ENCODE data around the gene EPB41L5. TPM values are rescaled to one million over a fixed set of nuclear protein-coding genes. Genes with fewer than 3 reads are reported as not detected.
"Not testable (repeated sequence)": the region's sequence is repeated elsewhere in the genome, so short reads cannot be mapped to it uniquely, and the experiment has no call there.

Gene EPB41L5
- total RNA-seq, 1 donor from 2014 or later = 23.2 TPM

GRCh38 chr2:120100627-120101026 is 87.8 kb downstream of the EPB41L5 start:
- DNase-seq (ENCODE audit: low read depth in 2 of 2) = no peak

DNA sequence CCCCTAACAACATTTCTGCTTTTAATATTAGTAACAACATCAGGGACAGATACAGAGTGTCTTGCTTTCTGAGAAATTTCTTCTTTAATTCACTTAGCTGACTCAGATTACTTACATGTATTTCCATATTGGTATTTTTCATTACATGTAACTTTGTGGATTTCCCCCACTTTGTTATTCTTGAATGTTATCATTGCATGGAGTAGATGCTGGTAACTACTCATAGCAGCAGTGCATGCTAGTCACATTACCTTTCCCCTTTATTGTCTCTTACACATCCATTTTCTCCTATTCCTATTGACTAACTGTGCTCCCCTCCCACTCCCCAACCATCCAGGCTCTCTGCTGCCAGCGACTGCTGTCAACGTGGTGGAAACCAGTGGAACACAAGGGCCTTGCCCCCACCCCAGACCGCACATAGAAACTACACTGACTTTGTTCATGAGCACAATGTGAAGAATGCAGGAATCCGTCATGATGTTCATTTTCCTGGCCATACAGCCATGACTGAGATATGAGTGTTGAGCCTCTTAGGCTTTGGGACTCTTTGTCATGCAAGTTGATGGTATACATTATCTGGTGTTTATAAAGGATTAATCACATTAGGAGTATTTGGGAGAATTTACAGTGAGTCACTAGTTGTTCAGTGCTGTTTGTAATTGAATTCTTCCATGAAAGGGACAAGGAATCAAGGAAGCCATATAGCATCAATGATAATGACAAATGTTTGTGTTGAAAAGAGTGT is 91.0 kb downstream of the EPB41L5 start:
- peak in 1 of 2 donors; percentile 64 for DNase-seq (ENCODE audit: low read depth in 2 of 2)

GRCh38 chr2:120104772-120105171 is 91.9 kb downstream of the EPB41L5 start:
- no peak for DNase-seq (ENCODE audit: low read depth in 2 of 2)

GRCh38 chr2:120105360-120105759 is 92.5 kb downstream of the EPB41L5 start:
- DNase-seq (ENCODE audit: low read depth in 2 of 2) = no peak

DNA sequence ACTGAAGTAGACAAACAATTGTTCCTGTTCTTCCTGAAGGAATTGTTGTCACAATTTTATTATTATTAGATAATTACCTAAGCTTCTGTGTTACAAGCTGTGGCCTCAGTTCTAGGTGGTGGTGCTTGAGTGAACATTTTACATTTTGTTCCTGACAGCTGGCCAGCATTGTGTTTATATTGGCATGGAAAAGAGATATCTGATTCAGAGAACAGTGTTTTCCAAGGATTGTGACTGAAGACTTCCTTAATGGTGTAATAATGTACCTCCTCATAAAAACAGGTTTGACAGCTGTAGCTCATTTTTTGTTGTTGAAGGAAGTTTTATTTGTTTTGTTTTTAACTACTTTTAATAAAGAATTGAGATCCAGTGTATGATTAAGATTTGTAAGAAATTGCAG is 95.2 kb downstream of the EPB41L5 start:
- DNase-seq (ENCODE audit: low read depth in 2 of 2) = peak; percentile 80 to 90

- peak in 1 of 2 donors; percentile 14 for DNase-seq (ENCODE audit: low read depth in 2 of 2)
Measured at GRCh38 chr2:120108749-120109148, 95.9 kb downstream of the EPB41L5 start.

GRCh38 chr2:120109186-120110061 is 96.5 kb downstream of the EPB41L5 start:
- DNase-seq (ENCODE audit: low read depth in 2 of 2) = peak; percentile 71 to 74

- no peak for DNase-seq (ENCODE audit: low read depth in 2 of 2)
Measured at GRCh38 chr2:120110062-120110362, 97.1 kb downstream of the EPB41L5 start.

- no peak for DNase-seq (ENCODE audit: low read depth in 2 of 2)
Measured at GRCh38 chr2:120110507-120110906, 97.6 kb downstream of the EPB41L5 start.

DNA sequence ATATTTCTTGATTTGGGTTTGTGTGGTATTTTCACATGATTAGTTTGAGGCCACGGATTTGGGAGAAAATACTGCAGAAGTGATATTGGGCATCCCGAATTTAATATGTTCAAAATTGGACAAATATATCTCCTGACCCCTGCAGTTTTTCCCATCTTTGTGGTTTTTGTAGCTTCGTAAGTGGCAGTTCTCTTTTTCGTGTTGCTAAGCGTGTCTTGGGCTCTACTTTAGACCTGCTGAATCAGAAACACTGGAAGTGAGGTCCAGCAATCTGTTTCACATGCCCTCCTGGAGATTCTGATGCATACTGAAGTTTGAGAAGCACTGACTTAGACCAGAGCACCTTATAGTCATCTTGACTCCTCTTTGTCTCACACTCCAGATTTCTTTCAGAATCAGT is 98.3 kb downstream of the EPB41L5 start:
- no peak for DNase-seq (ENCODE audit: low read depth in 2 of 2)

DNA sequence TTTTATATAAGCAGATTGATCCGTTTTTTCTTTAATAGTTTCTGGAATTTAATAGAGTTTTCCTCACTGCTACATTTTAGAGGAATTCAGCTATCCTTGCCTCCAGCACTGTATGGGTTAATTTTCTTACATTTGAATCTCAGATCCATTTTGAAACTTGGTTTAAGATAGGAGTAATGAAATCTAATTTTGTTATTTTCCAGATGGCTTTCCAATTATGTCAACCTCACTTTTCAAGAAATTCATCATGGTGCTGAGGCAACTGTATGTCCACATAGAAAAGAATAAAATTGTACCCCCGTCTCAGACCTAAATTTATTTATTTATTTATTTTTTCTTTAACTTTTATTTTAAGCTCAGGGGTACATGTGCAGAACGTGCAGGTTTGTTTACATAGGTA is 105.1 kb downstream of the EPB41L5 start:
- no peak for DNase-seq (ENCODE audit: low read depth in 2 of 2)

DNA sequence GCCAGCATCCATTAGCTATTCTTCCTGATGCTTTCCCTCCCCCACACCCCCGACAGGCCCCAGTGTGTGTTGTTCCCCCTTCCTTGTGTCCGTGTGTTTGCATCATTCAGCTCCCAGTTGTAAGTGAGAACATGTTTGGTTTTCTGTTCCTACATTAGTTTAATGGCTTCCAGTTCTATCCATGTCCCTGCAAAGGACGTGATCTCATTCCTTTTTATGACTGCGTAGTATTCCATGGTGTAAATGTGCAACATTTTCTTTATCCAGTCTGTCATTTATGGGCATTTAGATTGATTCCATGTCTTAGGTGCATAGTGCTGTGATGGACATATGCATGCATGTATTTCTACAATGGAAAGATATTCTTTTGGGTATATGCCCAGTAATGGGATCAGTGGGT is 105.6 kb downstream of the EPB41L5 start:
- DNase-seq (ENCODE audit: low read depth in 2 of 2) = no peak

GRCh38 chr2:120121337-120121736 is 108.5 kb downstream of the EPB41L5 start:
- DNase-seq (ENCODE audit: low read depth in 2 of 2) = not testable (repeated sequence)

DNA sequence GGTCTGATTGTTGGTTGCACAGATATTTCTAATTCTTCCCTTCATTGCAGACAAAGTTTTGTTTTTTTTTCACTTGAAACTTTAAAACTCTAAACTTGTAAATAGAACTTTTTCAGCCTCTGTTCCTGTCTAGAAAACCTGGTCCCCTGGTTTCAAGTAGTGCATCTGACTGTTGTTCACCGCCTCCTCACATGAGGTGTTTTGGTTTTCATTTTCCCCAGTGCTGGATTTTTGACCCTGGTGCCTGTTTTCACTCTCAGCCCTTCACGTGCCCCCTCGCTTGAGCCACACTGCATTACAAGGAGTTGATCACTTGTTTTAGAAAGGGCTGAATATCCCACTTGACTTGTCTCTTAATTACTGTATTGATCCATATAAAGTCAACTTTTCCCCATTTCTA is 110.2 kb downstream of the EPB41L5 start:
- no peak for DNase-seq (ENCODE audit: low read depth in 2 of 2)

GRCh38 chr2:120125195-120125594 is 112.3 kb downstream of the EPB41L5 start:
- DNase-seq (ENCODE audit: low read depth in 2 of 2) = no peak

DNA sequence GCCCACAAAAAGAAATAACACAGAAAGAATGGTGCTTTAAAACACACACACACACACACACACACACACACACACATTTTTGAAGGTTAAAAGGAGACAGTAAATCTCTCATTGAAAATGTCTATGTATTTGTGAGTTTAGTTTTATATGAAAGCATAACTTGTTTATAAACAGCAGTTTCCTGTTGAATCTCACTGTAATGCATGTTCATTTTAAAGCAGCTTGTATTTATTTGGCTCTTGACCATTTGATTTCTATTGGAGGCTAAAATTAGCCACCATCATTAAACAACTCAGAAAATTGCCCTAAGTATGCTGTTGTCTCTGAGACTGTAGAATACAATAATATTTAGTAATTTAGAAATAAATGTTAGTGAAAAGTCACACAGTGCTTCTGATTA is 115.3 kb downstream of the EPB41L5 start:
- peak in 1 of 2 donors; percentile 23 for DNase-seq (ENCODE audit: low read depth in 2 of 2)

DNA sequence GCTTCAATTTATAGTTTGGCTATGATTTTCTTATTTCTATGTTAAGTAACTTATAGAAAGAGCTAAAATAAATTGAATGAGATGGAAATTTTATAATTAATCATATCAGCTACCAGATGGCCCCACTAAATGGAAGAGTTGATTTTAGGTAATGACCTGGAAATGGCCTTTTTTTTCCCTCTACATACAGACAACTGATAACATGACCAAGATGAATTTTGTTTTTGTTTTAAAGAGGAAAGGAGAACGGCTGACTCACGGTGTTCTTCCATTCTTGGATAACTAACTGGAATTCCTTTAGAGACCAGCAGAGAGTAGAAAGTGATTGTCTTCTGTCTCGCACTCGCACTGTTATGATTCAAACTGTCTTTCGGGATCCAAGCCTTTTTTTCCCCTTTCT is 119.3 kb downstream of the EPB41L5 start:
- peak; percentile 68 to 92 for DNase-seq (ENCODE audit: low read depth in 2 of 2)

GRCh38 chr2:120132691-120133090 is 119.8 kb downstream of the EPB41L5 start:
- DNase-seq (ENCODE audit: low read depth in 2 of 2) = peak in 1 of 2 donors; percentile 17

DNA sequence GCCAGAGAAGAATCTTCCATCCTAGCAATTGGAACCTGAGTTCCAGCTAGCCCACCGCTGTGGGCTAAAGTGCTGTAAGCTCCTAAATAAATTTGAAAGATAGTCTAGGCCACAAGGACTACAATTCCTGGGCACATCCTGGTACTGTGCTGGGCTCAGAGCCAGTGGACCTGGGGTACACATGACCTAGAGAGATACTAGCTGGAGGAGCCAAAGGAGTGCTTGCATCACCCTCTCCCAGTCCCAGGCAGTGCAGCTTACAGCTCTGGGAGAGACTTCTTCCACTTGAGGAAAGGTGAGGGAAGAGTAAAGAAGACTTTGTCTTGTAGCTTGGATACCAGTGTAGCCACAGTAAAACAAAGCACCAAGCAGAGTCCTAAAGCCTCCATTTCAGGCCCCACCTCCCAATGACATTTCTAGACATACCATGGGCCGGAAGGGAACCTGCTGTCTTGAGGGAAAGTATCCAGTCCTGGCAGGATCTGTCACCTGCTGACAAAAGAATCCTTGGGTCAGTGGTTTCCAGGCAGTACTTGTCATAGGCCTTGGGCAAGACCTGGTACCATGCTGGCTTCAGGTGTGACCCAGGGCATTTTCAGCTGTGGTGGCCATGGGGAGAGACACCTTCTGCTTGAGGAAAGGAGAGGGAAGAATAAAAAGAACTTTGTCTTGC is 120.8 kb downstream of the EPB41L5 start:
- DNase-seq (ENCODE audit: low read depth in 2 of 2) = peak in 1 of 2 donors; percentile 9

GRCh38 chr2:120134263-120134662 is 121.4 kb downstream of the EPB41L5 start:
- DNase-seq (ENCODE audit: low read depth in 2 of 2) = peak; percentile 87 to 96

GRCh38 chr2:120135013-120135412 is 122.1 kb downstream of the EPB41L5 start:
- DNase-seq (ENCODE audit: low read depth in 2 of 2) = not testable (repeated sequence)

DNA sequence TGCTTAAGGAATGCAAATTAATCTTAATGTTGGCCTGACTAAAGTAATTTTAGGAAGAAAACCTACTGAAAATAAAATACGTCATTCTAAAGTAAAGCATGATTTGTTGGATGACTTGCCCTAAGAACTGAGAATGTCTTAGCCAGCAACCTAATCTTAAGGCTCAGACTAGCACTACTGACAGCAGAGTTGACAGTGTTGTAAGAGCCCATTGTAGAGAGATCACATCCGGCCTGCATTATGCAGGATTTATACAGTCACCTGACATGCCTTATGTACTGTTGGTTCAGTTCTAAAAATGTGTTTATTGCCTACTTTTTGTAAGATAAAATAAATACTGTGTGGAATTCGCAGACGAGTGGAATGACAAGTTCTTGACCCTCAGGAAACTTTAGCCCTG is 128.0 kb downstream of the EPB41L5 start:
- no peak for DNase-seq (ENCODE audit: low read depth in 2 of 2)
